HG03457 (cell line): ENCODE results near the gene MEAF6.

ENCODE experiments used
- ATAC-seq: cut with Tn5 transposase; IDR thresholded peaks from one replicate; pipeline ENCODE4 v1.9.1; 2021; ENCODE audit warnings: moderate number of reproducible peaks; ENCODE audit not compliant: unreplicated experiment

Gene MEAF6

DNA sequence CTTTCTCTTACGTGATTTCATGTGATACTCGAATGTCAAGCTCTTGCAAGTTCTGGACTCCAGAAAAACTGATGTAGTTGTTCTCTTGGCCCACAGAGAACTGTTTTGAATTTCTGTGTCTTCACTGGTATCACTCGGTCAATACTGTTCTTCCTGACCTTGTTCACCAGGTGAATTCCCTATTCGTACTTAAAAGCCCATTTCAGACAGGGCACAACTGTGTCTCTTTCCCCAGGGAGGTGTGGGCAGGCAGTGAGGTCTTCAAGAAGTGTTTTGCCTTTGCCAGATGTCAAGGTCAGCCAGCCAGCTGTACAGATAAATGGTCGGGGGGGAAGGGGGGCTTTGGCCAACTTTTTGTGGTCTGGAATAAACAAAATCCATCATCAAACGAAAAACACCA is 67.7 kb downstream of the MEAF6 start:
- ATAC-seq, result no peak

- ATAC-seq, result no peak
These were observed 71.9 kb downstream of the MEAF6 start for GRCh38 chr1:37442644-37443043.
